NCI-H524 (cell line): ENCODE measurements around the gene GRIK4.
A peak's percentile ranks its signal among the peaks of the same experiment; 100 is the strongest.
"Not testable (repeated sequence)": the region's sequence is repeated elsewhere in the genome, so short reads cannot be mapped to it uniquely, and the experiment has no call there.

Experiments used
- DNase-seq, 2 experiments: peaks; one replicate each; lab custom pipeline; 2025; lab: John Stamatoyannopoulos, UW

Gene GRIK4

GRCh38 chr11:120780239-120780638 is 268.7 kb downstream of the GRIK4 start:
- no peak for DNase-seq

- no peak for DNase-seq
These were observed 270.1 kb downstream of the GRIK4 start for GRCh38 chr11:120781486-120782120.

DNA sequence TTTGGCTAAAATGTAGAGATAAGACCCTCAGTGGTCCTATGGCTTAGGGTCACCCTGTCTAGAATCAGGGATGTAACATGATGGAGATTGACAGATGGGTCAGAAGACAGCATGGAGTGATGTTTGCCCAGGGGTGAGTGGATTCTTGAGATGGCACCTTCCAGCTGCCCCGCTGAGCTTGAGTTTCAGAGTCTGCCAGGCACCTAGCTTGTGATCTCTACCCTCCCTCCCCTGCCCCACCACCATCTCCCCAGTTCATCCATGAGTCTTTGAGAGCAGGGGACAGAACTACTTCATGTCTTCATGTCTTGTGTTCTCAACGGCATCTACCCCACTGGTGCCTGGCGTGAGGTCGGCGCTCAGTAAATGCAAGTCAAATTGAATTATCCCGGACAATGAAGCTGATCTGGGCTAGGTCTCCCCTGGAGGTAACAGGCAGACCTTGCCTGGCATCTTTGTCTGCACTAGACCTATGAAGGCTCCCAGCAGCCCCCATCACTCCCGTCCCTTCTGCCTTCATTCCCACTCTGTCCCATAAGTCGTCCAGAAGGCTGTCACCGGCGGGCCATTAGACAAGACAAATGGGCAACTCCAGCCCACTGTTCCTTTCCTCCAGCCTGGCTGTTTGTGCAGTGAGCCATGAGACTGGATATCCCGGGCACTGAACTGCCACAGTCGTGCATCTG is 273.2 kb downstream of the GRIK4 start:
- no peak for DNase-seq

- no peak for DNase-seq
These were observed 274.0 kb downstream of the GRIK4 start for GRCh38 chr11:120785576-120785975.

- no peak for DNase-seq
These were observed 274.7 kb downstream of the GRIK4 start for GRCh38 chr11:120786206-120786735.

- not testable (repeated sequence) for DNase-seq
These were observed 275.7 kb downstream of the GRIK4 start for GRCh38 chr11:120787224-120787623.

DNA sequence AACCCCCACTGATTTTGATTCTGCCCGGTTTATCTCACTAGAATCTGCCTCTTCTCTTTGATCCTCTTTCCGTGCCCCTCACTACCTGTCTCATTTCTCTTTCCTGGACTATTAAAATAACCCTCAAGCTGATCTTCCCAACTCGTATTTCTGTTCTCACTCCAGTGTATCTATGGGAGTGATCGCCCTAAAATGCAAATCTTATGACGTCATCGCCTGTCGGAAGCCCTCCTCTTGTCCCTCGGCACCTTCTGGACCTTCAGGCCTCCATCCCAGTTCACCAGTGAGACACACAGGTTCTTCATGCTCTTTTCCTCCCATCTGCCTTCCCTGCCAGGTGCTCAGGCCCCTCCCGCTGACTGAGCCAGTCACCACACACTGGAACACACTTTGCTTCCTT is 277.8 kb downstream of the GRIK4 start:
- no peak for DNase-seq

DNA sequence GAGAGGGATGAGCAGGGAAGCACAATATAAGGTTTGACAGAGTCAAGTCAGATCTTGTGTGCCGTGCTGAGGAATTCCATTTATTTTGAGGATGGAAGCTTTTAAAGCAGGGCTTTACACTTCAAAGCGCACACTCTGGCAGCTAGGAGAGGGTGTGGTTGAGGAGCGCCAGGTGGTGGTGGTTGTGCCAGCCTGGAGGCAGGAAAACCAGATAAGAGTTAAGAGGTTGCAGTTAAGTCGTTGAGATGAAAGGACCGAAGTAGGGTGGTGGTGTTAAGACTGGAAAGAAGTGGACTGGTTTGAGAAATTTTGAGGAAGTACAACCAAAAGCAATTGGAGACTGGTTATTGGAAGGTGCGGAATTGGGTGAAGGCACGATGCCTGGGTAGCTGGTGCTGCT is 280.8 kb downstream of the GRIK4 start:
- DNase-seq: no peak

- DNase-seq: no peak
These were observed 281.6 kb downstream of the GRIK4 start for GRCh38 chr11:120793150-120793549.

- DNase-seq: no peak
These were observed 282.4 kb downstream of the GRIK4 start for GRCh38 chr11:120793806-120794479.

DNA sequence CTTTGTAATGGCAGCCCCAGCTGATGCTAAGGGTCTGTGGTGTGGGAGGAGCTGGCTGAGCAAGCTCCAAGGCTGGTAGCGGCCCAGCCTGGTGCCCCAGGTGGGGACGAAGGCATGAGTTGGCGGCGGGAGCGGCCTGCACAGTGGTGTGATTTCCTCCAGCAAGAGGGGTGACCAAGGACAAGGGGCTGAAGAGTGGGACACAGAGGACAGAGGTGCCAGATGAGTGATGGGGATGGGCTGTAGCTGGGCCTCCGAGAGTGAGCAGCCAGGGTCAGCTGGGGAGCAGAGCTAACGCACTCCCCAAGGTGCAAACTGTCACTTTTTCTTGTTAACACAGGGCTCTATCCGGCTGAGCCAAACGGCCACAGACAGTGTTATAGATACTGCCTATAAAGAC is 283.2 kb downstream of the GRIK4 start:
- no peak for DNase-seq

GRCh38 chr11:120795185-120795584 is 283.6 kb downstream of the GRIK4 start:
- DNase-seq: no peak

- no peak for DNase-seq
These were observed 285.6 kb downstream of the GRIK4 start for GRCh38 chr11:120797143-120797542.

DNA sequence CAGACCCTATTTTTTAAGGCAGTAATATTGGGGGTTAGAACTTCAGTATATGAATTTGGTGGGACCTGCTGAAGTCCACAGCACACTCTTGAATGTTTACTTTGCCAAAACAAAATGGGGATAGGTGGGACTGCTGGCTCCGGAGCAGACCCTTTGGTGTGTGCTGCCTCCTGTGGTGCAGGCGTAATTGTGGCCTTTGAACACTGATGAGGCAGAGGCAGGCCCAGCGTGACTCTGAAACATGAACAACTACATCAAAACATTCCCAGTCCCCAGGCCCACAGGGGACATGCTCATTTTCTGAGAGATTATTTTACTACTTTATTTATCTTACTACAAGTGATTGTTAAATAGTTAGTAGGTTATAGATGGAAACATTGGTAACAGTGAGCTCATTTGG is 287.3 kb downstream of the GRIK4 start:
- DNase-seq: no peak

GRCh38 chr11:120800206-120800605 is 288.7 kb downstream of the GRIK4 start:
- DNase-seq: no peak

DNA sequence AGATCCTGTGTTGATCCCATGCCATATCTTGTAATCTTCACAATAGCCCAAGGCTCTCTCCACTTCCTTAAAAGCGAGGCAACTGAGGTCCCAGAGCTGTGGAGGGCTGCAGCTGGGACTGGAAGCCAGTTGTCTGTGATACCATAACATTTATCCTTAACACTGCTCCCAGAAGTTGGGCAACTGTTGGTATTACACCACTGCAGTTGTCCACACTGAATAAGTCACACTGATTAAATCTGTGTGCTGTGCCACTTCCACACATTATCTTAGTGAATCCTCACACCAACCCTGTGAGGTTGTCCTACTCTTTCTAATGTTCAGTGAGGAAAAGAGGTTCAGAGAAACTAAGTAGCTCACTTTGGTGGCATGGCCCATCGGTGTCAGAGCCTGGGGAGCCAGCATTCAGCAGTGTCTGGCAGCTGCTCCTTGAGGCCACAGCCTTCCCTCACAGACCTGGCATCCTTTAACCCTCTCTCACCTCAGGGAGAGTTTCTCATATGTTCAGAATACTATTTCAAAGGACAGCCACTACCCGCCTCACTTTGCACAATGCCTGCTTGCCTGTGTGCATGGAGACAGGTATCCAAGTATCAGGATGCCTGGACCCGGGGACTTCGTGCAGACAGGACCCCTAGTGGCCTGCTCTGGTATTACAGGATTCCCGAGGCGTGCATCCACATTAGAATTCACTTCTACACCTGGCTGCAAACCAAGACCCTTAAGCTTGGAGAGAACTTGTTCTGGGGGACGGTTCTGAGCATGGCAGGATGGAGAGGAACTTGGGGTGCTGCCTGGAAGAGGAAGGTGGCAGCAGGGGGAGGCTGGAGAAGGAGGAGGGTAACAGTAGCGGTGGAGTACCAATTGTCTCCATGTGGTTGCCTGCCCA is 290.5 kb downstream of the GRIK4 start:
- DNase-seq: peak; percentile 18 to 69

DNA sequence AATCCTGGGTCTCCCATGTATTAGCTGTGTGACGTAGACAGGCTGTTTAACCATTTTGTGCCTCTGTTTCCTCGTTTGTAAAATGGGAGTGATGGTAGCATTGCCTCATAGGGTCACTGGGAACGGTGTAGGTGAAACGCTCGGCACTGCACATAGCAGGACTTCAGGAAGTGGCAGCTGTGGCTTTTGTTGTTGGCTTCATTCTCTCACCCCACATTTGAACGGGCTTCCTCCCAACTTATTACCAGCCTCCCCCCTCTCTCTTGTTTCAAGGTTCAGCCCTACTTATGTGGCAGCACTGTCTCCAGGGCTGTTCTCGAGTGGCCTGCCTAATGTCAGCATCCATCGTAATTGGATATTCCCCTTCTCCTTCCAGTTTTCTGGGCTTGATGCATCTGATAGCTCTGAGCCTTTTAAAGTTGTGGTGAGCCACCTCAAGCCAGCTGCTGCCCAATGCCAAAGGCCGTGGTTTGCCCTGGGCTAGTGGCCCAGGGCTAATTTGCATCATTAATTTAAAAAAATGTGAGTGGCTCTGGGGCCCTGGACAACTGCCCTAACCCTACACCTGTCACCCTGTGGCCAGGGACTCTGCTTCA is 294.5 kb downstream of the GRIK4 start:
- peak in 1 of 2 experiments; percentile 13 for DNase-seq

DNA sequence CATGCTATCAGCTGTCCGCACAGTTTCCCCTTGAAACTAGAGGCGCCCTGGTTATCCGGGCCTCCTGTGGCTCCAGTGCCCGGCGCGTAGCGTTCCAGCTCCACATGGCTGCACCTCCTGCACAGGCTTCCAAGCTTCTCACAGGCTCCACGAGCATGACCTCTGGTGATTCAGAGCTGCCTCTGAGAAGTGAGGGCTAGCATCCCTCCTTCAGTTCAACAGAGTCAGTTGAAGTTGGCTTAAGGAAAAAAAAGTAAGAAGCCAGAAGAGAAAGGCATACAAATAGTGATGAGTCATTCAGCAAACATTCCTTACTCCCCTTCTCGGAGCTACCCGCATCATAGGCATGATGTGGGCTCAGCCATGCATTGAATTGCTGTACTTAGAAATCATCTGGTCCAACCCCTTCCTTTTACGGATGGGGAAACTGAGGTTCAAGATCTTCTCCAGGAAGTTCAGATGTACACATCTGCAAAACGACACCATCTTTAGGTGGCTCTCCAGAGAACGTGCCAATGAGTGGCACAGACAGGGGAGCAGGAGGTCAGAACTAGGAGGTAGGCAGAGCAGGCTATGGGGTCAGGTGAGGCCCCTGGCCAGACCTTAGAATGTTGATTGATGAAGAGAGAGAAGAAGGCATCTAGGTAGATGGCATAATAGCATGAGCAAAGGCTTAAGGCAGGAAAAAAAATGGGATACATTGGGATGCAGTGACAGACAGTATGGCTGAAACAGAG is 296.0 kb downstream of the GRIK4 start:
- DNase-seq: no peak

DNA sequence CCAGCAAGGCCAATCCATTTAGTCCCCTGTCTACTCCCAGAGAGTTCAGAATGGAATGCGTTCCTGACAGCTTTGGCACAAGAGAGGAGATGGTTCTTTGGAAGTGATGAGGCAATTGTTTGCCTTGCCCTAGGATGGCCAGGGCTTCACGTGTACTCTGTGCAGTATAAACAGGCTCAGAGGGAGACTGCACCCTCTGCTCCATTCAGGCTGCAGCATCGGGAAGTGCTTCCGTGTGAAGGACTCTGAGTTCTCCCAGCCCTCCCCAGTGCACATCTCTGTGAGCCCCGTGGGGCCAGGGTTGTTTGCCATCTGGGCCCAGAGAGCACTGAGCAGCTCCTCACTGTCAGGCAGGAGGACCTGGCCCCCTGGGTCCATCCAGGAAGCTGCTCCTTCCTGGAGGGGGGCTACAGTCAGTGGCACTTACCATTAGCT is 297.1 kb downstream of the GRIK4 start:
- no peak for DNase-seq

DNA sequence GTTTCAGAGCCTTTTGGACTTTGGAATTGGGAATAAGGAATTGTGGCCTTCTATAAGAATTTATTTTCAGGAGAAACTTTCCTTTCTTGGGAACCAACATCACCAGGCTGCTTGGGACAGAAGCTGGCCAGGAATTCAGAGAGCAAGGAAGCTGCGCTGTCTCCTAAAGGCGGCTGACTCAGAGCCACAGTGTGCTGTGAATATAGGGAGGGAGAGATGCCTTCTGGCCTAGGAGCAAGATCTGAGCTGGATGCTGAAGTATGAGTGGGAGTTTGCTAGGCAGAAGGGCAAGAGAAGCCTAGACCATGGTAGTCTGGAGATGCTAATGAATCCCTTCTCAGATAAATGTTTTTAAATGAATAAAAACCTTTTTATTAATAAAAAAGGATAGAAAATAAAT is 298.7 kb downstream of the GRIK4 start:
- no peak for DNase-seq

DNA sequence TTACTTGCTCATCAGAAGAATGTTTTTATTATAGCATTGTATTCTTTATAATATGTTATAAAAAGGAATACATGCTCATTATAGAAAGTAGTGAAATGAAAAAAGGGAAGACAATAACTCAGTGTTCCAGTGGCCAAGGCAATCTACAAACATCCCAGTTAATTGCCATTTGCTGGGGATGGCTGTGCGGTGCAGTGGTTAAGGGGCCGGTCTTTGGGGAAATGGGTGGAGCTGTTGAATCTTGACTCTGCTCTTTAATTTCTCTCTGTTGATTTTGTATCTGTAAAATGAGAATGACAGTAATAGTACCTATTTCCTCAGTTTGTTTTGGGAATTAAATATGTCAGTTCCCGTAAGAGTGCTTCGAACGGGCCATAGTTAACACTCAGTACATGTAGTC is 299.7 kb downstream of the GRIK4 start:
- no peak for DNase-seq
